Uterus (tissue), 4 donors: Measurements from ENCODE around the gene HHAT. TPM values are rescaled to one million over a fixed set of nuclear protein-coding genes. Genes with fewer than 3 reads are reported as not detected.

Source experiments
- DNase-seq, 2 donors: peaks; one replicate each; pipeline ENCODE4 v3.0.0-alpha.2; 2019 to 2020
- H3K27ac ChIP-seq, 2 donors: fragments of 200-600 bp; sonication (generic); 1 replicate in 1 of 2; 2 replicates in 1 of 2; pipeline ENCODE4 v1.5.1; 2016 to 2018
- H3K27me3 ChIP-seq, 2 donors: fragments of 200-600 bp; sonication (generic); one replicate each; pipeline ENCODE4 v1.5.1; 2018 to 2019; ENCODE audit warnings: control low read depth in 1 of 2
- H3K36me3 ChIP-seq, 2 donors: fragments of 200-600 bp; sonication (generic); one replicate each; pipeline ENCODE4 v1.5.1; 2019; ENCODE audit warnings: control low read depth in 1 of 2
- H3K4me1 ChIP-seq, 2 donors: fragments of 200-600 bp; sonication (generic); one replicate each; pipeline ENCODE4 v1.5.1; 2018 to 2019; ENCODE audit warnings: control low read depth in 1 of 2
- H3K4me3 ChIP-seq, 2 donors: fragments of 200-600 bp; sonication (generic); 1 replicate in 1 of 2; 2 replicates in 1 of 2; pipeline ENCODE4 v1.5.1; 2018 to 2019; ENCODE audit warnings: mild to moderate bottlenecking in 1 of 2
- H3K9me3 ChIP-seq, 2 donors: fragments of 200-600 bp; sonication (generic); one replicate each; pipeline ENCODE4 v1.5.1; 2019; ENCODE audit warnings: control low read depth in 1 of 2
- CTCF ChIP-seq, 4 experiments: fragments of 200-600 bp in 2 of 4; fragments of 450-650 bp in 2 of 4; sonication (generic) in 2 of 4; IDR thresholded peaks; one replicate each; pipeline ENCODE4 v1.5.1; 2016 to 2019; ENCODE audit warnings: antibody characterized with exemption in 4 of 4, mild to moderate bottlenecking in 2 of 4, moderate library complexity in 1 of 4
- POLR2A ChIP-seq, 2 donors: fragments of 450-650 bp; IDR thresholded peaks; one replicate each; pipeline ENCODE4 v1.6.1; 2016; ENCODE audit warnings: antibody characterized with exemption in 2 of 2, mild to moderate bottlenecking in 1 of 2, moderate library complexity in 1 of 2
- intact Hi-C: fragments of 100-400 bp; cut with DNase I; formaldehyde crosslinking; loops from one replicate; pipeline ENCODE4 v1.15.1; 2023; ENCODE audit warnings: low total_unique reads
- total RNA-seq, 4 donors: library from RNA; depleted of rRNA in 3 of 4; stranded (reverse); fragments of >200 nt in 3 of 4; gene quantifications; one replicate each; pipeline versions ENCODE4 v1.1.0 to v1.2.4, GENCODE V29; 2014 to 2023
- donor health status: DM: yes; HTN: yes; CAD: no.

HHAT gene
- total RNA-seq, 4 donors from 2014 or later = 0.88 to 10.9 (median 3.4) TPM

DNA sequence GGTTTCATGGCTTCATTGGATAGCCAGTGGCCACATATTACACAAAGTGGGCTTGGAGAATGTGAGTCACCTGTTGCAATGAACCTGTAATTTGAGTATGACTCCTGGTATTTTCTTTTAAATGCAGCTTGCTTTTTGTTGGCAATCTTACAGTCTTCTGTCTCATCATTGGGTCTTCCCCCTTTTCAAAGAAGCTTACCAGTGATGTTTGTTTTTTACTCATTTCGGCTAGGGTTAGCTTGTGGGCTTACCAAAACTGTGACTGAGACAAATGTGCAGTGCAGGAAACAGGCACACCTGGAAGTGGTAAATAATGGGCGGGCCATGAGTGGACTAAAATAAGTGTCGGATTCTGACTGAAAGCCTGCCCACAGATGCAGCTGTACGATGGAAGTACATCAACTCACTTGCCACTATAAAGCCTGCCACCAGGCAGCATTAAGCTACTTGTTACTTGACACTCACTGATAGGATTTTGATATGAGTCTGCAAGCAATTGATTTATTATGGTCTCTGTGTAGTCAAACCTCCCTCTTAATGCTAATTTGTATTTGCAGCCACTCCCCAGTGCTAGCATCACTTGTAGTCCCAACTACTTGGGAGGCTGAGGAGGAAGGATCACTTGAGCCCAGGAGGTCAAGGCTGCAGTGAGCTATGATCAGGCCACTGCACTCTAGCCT lies 4.2 kb downstream of the HHAT start:
- Histone ChIP-seq H3K27ac (no peak overlapping the region), H3K9me3 (no peaks in the 10 kb centered on the region)
- intact Hi-C loops = no loop called here

GRCh38 chr1:210335001-210335400 lies 6.3 kb downstream of the HHAT start:
- Histone ChIP-seq H3K27ac (no peak overlapping the region), H3K4me3 (no peak overlapping the region), H3K9me3 (no peaks in the 10 kb centered on the region), H3K27me3 (no peaks in the 10 kb centered on the region), H3K4me1 (no peaks in the 10 kb centered on the region), H3K36me3 (no peaks in the 10 kb centered on the region)
- TF ChIP-seq CTCF (IDR thresholded peaks at IDR 0.05) (no peak), POLR2A (IDR thresholded peaks at IDR 0.05) (no peak)
- DNase-seq = no peak
- intact Hi-C loops = no loop called here

More for the DNA sequence above, 4.2 kb downstream of the HHAT start:
- Histone ChIP-seq H3K4me3 (no peak overlapping the region), H3K4me1 (no peaks in the 10 kb centered on the region), H3K27me3 (no peaks in the 10 kb centered on the region), H3K36me3 (no peaks in the 10 kb centered on the region)
- TF ChIP-seq CTCF (IDR thresholded peaks at IDR 0.05) (no peak), POLR2A (IDR thresholded peaks at IDR 0.05) (no peak)
- no peak for DNase-seq

DNA sequence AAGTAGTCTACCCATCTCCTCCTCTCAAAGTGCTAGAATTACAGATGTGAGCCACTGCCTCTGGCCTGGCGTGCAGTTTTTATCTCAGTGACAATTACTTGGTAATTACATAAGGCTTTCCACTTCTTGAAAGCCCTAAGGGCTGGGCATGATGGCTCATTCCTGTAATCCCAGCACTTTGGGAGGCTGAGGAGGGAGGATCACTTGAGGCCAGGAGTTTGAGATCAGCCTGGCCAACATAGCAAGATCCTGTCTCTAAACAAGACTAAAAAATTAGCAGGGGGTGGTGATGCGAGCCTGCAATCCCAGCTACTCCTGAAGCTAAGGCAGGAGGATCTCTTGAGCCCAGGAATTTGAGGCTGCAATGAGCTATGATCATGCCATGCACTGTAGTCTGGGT lies 7.7 kb downstream of the HHAT start:
- intact Hi-C loops = no loop called here
- no peak for DNase-seq
- TF ChIP-seq CTCF (IDR thresholded peaks at IDR 0.05) = no peak
- TF ChIP-seq POLR2A (IDR thresholded peaks at IDR 0.05) = no peak
- H3K9me3 ChIP-seq = no peaks in the 10 kb centered on the region
- no peak overlapping the region for H3K27ac ChIP-seq
- H3K36me3 ChIP-seq = no peaks in the 10 kb centered on the region
- H3K27me3 ChIP-seq = no peaks in the 10 kb centered on the region
- no peak overlapping the region for H3K4me3 ChIP-seq
- H3K4me1 ChIP-seq = no peaks in the 10 kb centered on the region

DNA sequence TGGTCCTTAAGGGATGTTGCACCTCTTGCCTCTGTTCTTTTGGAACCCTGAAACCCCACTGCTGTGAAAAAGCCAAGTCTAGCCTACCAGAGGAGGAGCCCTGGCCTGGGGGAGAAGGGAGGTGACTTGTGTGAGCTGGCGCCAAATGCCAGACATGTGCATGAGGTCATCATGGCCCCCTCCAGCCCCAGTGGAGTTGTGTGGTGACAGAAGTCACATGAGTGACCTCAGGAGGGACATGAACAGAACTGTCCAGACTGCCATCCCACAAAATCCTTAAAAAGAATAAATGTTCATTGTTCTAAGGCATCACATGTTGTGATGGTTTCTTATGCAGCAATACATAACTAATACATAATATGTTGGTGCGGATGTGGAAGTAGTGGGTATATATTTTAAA lies 10.8 kb downstream of the HHAT start:
- no peak overlapping the region for H3K4me3 ChIP-seq
- H3K27ac ChIP-seq = no peak overlapping the region
- intact Hi-C loops = no loop called here
- H3K27me3 ChIP-seq = no peaks in the 10 kb centered on the region
- no peak for DNase-seq
- H3K36me3 ChIP-seq = no peaks in the 10 kb centered on the region
- H3K9me3 ChIP-seq = no peaks in the 10 kb centered on the region
- H3K4me1 ChIP-seq = no peaks in the 10 kb centered on the region
- TF ChIP-seq CTCF (IDR thresholded peaks at IDR 0.05) (no peak), POLR2A (IDR thresholded peaks at IDR 0.05) (no peak)

GRCh38 chr1:210340311-210340710 lies 11.6 kb downstream of the HHAT start:
- Histone ChIP-seq H3K4me3 (no peak overlapping the region), H3K36me3 (no peaks in the 10 kb centered on the region), H3K27ac (no peak overlapping the region), H3K9me3 (no peaks in the 10 kb centered on the region), H3K27me3 (no peaks in the 10 kb centered on the region), H3K4me1 (no peaks in the 10 kb centered on the region)
- DNase-seq = no peak
- intact Hi-C loops = no loop called here
- TF ChIP-seq CTCF (IDR thresholded peaks at IDR 0.05) (no peak), POLR2A (IDR thresholded peaks at IDR 0.05) (no peak)
